HuH-7 (cell line): ENCODE measurements around the gene LMTK3.
A peak's percentile ranks its signal among the peaks of the same experiment; 100 is the strongest.

ENCODE experiments used
- DNase-seq: peaks from one replicate; pipeline ENCODE4 v3.0.0; 2011; ENCODE audit warnings: low spot score

LMTK3 gene

DNA sequence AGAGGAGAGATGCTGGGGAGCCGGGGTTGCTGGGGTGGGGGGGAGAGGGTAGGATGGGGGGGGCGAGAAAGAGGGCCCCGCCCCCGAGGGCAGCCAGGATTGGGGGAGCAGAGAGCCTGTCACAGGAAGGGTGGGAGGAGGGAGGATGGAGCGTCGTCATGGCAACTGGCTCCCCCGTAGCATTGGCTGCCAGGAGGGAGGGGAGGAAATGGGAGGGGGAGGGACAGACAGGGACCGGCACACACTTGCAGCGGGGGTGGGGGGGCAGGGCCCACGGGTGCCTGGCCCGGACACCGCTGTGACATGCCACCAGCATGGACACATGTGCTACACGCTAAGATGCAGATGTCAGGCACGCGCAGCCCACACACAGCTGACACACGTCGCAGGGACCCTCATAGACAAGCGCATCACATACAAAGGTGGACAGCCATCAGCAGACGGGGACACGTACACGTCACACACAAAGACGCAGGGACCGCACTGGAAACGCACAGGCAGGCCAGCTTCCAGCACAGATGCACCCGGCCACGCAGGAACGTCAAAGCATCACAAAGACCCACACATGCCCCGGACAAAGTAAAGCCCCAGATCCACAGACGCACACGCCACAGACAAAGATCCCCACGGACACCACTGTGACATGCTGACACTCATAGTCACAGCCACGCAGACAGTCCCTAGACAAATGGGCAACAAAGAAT is at the start of gene LMTK3:
TSS of gene LMTK3 (minus strand) at position 36 of the 704 bp plus-strand sequence. CDS start 259 bp downstream, outside the sequence.
- no peak for DNase-seq

DNA sequence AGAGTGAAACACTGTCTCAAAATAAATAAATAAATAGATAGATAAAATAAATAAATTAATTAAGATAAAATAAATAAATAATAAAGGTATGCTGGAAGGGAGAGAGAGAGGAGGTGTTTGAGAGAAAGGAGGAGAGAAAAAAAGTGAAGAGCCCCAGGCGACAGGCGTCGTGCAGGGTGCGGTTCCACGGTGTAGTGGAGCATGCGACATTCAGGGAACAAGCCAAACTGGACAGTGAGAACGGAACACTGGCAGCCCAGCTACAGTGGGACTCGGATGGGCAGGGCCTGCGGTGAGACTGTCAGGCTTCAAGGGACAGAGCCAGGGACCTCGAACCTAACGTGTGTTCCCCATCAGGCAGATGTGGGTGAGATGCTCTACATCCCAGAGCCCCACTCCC is 49.8 kb upstream of the LMTK3 start:
- no peak for DNase-seq

DNA sequence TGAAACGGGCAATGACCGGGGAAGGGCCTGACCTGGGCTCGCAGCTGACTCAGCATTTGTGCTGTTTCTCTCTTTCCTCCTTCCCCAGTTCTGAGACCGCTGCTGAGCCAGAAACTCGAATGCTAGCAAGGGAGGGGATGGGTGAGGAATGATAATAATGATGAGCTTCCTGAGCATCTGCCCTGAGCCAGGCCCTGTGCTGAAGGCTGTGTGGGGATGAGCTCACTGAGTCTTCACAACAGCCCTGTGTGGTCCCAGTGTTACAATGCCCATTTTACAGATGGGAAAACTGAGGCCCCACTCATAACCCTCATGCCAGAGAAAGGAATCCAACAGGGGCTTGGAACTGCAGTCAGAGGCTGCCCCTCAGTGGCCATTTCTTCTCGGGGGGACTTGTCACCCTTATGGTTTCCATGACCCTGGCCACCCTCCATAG is 48.5 kb upstream of the LMTK3 start:
- DNase-seq = no peak

DNA sequence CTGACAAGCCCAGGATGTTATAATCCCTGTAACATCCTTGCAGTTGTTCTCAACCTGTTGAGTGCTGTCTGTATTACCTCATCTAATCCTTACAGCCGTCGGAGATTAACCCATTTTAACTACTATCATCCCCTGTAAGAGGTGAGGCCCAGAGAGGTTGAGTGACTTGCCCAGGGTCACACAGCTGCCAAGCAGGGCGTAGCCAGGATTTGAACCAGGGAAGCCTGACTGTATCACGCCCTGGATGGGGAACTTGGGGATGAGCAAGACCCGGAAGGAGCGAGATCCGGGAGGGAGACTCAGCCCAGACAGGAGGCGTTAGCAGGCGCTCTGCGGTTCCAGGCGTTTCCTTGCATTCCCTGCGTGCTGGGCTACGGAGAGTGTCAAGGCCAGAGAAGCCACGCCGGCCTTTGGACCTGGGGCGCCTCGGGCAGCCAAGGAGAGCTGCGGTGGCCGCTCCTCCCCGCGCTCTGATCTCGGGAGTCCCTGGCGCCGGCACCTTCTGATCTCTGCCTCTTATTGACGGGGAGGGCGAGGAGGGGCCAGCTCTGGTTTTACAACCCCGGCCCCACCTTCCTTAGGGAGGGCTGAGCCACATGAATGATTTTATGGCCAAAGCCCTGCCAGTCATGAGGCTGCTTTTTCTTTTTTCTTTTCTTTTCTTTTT is 46.5 kb upstream of the LMTK3 start:
- peak; percentile 83 for DNase-seq

DNA sequence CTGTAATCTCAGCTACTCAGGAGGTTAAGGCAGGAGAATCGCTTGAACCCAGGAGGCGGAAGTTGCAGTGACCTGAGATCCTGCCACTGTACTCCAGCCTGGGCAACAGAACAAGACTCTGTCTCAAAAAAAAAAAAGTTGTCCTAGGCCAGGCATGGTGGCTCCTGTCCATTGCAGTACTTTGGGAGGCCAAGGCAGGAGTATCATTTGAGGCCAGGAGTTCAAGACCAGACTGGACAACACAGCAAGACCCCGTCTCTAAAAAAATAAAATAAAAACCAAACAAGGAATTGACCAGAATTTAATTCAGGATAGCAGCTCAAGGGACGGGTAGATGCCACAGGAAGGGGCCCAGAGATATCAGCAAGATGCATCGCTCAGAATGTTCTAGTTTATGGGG is 45.2 kb upstream of the LMTK3 start:
- DNase-seq = no peak

DNA sequence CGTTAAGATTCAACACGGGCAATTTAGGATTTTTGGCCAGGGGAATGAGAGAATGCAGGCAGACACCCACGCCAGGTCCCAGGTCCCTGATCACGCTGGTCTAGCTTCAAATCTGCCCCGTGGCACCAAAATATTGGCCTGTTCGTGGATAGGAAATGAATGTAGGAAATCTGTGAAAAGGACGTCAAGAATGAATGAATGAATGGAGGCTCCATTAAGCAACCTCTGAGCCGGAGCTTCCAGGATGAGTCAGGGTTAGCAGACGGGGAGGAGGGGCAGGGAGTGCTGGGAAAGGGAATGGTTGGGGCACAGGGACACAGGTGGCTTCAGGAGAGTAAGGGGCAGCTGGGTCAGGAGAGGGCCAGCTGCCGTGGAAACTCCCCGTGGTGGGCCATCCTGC is 44.5 kb upstream of the LMTK3 start:
- DNase-seq = peak; percentile 51

- DNase-seq = peak; percentile 69
These were observed 42.9 kb upstream of the LMTK3 start for GRCh38 chr19:48554385-48555091.

- peak; percentile 69 for DNase-seq
These were observed 42.2 kb upstream of the LMTK3 start for GRCh38 chr19:48553676-48554384.

GRCh38 chr19:48552406-48553322 is 41.0 kb upstream of the LMTK3 start:
- DNase-seq = no peak

DNA sequence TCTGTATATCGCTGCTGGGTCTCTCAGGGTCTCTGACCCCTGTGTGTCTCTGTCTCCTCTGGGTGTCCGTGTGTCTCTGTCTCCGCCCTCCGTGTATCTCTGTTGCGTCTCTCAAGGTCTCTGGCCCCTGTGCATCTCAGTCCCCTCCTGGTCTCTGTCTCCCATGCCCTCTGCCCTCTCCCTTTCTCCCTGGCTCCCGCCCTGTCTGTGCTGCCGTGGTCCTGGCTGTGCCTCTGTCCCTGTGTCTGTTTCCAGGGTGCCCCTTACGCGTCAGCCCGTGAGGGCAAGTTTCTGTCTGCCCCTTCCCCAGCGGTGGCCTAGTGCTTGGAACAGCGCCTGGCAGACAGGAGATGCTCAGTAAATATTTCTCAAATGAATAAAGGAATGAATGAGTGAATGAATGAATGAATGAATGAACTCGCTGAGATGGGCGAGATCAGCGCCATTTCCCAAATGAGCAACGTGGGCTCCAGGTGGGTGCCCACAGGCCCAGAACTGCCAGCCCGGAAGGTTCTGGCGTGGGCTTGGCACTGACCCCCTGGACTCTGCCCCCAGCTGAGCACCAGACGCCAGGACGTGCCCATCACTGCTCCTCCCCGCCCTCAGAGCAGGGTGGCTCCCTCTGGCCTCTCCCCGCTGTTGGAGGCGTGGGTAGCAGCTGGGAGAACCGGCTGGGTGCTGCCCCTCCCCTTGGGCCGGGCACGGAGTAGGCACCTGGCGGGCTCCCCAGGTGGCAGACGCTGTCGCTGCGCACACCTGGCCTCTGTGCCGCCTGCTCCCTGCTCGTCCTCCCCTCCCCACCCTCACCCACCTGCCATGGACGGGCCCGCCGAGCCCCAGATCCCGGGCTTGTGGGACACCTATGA is 40.0 kb upstream of the LMTK3 start, which contains the start of gene SULT2B1:
TSS of gene SULT2B1 (plus strand) at position 736 of the 866 bp plus-strand sequence. CDS start at position 817, 81 bp downstream.
- no peak for DNase-seq

- no peak for DNase-seq
These were observed 37.7 kb upstream of the LMTK3 start for GRCh38 chr19:48549380-48549779.

GRCh38 chr19:48548253-48548911 is 36.7 kb upstream of the LMTK3 start:
- no peak for DNase-seq

DNA sequence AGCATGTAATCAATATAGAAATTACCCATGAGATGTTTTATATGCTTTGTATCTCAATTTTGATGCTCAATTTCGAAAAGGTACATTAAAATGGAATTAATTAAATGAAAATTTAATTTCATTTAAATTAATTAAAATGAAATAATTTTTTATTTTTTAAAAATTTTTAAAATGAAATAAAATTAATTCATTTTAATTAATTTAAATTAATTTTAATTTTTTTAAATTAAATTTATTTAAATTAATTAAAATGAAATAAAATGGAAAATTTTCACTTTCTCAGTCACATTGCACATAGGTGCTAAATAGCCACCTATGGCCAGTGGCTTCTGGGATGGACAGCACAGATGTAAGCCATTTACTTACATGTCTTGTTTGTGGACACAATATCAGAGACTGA is 36.1 kb upstream of the LMTK3 start:
- DNase-seq = no peak

- no peak for DNase-seq
These were observed 33.5 kb upstream of the LMTK3 start for GRCh38 chr19:48544856-48545750.

- no peak for DNase-seq
These were observed 31.6 kb upstream of the LMTK3 start for GRCh38 chr19:48543121-48543710.

- no peak for DNase-seq
These were observed 30.2 kb upstream of the LMTK3 start for GRCh38 chr19:48541813-48542212.

DNA sequence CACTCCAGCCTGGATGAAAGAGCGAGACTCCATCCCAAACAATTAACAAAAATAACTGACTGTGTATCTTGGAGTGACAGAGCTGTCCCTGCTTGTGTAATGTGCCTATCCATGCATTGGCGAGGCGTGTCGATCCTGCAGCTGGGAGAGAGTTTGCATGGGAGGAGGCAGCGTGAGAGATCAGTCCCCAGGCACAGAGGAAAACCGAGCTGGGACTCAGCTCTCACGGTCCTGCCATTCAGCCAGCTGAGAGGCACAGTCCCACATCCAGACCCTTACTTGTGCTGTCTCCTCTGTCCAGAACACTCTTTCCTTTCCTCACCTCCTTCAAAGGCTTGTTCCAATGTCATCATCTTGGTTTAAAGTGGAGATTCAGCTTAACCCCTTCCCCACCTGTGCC is 28.5 kb upstream of the LMTK3 start:
- DNase-seq = no peak

DNA sequence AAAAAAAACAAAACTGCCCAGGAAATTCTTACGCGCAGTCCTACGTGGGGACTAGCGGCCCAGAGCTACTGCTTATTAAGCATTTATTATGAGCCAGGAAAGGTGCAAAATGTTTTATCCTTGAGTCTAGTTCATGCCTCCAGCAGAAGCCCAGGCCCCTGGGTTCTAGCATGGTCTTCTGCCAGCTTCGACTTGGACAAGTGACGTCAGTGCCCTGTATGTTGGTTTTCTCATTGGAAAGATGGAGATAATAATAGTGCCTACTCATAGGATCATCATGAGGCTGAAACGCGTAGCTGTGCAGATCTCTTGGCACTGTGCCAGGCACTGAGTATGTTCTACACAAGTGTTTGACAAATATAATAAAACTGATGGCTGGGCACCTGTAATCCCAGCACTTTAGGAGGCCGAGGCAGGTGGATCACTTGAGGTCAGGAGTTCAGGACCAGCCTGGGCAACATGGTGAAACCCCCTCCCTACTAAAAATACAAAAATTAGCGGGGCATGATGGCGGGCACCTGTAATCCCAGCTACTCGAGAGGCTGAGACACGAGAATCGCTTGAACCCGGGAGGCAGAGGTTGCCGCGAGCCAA is 28.0 kb upstream of the LMTK3 start:
- no peak for DNase-seq
